GM21786 (cell line): ENCODE measurements around the gene ADGRB3.
A peak's percentile ranks its signal among the peaks of the same experiment; 100 is the strongest.
"Not testable (repeated sequence)": the region's sequence is repeated elsewhere in the genome, so short reads cannot be mapped to it uniquely, and the experiment has no call there.

Experiments
- ATAC-seq: cut with Tn5 transposase; IDR thresholded peaks from one replicate; pipeline ENCODE4 v1.9.1; 2021; ENCODE audit not compliant: unreplicated experiment

The ADGRB3 gene

GRCh38 chr6:68737061-68737460 lies 102.0 kb downstream of the ADGRB3 start:
- ATAC-seq = no peak

GRCh38 chr6:68738039-68738438 lies 103.0 kb downstream of the ADGRB3 start:
- ATAC-seq = no peak

DNA sequence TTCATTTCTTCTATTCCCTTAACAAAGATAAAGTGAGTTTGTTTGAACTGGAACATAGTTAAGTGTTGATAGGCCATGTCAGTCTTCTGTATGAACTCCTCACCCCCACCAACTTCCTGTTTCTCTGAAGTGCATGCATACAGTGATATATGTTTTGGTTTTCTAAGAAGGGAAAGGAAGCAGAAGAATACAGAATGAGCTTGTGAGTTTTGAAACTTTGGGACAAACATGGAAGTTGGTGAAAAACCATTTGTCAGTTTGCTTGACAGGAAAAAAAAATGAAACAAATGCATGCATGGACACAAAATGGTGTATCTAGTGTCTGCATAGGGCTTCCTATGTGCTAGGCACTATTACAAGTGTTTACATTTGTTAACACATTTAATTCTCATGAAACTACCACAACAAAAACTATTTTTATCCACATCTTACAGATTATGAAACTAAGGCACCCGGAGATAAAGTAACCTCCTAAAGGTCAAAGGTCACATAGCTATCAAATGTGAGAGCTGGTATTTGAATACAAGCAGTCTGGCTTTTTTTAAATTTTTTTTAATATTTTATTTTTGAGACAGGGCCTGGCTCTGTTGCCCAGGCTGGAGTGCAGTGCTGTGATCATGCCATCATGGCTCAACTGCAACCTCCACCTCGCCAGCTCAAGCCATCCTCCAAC lies 105.9 kb downstream of the ADGRB3 start:
- ATAC-seq = peak; percentile 69

DNA sequence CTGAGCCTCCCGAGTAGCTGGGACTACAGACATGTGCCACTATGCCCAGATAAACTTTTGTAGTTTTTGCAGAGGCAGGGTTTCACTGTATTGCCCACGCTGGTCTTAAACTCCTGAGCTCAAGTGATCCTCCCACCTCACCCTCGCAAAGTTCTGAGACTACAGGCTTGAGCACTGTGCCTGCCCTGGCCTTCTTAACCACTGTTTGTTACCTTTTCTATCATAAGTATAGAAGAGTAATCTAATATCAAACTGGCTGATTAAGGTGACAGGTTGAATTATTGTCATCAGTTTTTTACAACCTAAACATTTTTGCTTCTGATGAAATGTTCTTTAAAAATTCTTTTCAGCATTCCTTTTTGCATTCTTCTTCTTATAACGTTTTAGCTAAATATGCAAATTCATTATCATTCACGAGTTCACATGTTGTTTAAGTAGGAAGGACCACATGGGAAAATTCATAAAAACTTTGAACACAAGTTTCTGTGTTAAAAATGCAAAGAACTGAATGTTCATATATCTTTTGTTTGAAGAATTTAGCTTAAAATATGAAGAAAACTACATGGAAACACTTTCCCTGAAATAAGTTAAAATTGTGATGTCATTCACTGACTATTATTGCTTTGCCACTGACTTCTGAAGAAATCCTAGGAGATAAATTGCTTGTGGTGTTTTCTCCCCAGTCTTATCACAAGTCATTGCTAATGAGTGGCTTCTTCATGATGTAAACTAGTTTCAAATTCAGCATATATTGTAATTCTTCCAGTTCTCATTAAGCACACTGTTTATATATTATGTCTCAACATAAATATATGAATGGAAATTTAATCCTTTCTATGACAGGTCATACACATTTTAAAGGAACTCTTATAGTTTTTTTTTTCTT lies 106.7 kb downstream of the ADGRB3 start:
- ATAC-seq = peak; percentile 11

DNA sequence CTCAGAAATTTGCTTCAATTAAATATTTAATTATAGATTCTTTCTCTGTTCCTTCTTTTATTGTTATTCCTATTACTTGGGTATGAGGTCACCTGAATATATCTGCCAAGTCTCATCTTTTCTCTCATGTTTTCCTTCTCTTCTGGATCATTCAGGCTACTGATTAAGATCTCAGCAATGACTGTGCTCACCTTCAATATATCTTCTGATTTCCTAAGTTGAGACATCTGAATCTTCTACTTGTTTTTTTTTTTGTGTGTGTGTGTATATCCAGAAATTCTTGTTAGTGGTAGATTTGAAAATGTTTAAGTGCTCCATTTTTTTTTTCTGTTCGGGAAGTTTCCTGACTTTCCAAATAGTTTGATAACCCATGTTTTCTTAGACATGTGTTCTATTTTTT lies 108.0 kb downstream of the ADGRB3 start:
- no peak for ATAC-seq

DNA sequence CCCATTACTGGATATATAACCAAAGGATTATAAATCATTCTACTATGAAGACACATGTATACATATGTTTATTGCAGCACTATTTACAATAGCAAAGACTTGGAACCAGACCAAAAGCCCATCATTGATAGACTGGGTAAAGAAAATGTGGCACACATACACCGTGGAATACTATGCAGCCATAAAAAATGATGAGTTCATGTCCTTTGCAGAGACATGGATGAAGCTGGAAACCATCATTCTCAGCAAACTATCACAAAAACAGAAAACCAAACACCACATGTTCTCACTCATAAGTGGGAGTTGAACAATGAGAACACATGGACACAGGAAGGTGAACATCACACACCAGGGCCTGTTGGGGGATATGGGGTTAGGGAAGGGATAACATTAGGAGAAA lies 109.3 kb downstream of the ADGRB3 start:
- ATAC-seq = not testable (repeated sequence)

GRCh38 chr6:68746376-68746775 lies 111.3 kb downstream of the ADGRB3 start:
- ATAC-seq = no peak

DNA sequence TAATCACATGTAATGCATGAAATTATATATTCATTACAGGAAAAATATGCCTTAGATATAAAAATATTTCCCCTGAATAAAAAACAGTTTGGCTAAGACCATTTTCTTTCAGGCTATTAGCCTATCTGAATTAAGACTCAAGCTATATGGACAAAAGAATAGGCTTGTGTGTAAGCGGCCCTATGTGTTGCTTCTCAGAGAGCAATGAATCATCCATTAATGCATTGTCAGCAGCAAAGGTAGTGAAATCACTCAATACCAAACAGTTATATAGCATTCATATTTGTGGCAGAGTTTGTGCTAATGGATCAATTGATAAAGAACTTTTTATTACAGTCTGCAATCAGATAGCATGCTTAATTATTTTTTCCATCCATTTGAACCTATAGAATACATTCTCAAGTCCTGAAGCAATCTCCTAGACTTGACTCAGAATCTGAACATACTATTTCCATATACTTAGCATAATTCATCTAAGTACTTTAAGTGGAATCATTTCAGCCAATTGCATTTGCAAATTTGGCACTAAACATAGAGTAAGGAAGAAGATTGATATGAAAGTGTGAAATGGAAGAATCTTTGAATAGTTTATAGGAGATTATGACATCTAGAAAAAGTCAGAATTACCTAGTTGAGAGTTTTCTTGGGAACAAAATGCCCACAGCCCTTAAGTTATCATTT lies 112.2 kb downstream of the ADGRB3 start:
- no peak for ATAC-seq

DNA sequence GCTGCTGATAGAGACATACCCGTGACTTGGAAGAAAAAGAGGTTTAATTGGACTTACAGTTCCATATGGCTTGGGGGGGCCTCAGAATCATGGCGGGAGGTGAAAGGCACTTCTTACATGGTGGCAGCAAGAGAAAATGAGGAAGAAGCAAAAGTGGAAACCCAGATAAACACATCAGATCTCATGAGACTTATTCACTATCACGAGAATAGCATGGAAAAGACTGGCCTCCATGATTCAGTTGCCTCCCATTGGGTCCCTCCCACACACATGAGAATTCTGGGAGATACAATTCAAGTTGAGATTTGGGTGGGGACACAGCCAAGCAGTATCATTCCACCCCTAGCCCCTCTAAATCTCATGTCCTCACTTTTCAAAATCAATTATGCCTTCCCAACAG lies 112.8 kb downstream of the ADGRB3 start:
- not testable (repeated sequence) for ATAC-seq

DNA sequence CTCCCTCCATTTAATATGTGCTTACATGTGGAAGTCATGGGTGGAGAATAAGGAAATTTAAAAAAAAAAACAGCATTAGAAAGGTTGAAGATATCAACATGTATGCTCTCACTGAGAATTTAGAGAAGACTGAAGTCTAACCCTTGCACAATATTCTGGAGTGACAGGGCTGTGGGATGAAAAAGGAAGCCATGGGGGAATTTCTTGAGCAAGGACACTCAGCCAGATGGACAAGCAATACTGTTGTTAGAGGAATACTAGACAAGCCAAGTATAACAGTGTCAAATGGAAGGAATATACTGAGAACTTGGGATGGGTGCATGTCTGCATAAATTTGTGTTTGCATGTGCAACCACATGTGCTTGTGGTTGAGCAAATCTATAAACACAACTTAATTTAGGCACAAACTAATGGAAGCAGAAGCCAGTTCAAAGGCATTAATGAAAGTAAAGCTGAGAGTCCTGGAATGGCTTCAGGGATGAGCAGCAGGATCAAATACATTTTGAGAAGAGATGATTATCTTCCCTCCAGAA lies 119.7 kb downstream of the ADGRB3 start:
- ATAC-seq = no peak

DNA sequence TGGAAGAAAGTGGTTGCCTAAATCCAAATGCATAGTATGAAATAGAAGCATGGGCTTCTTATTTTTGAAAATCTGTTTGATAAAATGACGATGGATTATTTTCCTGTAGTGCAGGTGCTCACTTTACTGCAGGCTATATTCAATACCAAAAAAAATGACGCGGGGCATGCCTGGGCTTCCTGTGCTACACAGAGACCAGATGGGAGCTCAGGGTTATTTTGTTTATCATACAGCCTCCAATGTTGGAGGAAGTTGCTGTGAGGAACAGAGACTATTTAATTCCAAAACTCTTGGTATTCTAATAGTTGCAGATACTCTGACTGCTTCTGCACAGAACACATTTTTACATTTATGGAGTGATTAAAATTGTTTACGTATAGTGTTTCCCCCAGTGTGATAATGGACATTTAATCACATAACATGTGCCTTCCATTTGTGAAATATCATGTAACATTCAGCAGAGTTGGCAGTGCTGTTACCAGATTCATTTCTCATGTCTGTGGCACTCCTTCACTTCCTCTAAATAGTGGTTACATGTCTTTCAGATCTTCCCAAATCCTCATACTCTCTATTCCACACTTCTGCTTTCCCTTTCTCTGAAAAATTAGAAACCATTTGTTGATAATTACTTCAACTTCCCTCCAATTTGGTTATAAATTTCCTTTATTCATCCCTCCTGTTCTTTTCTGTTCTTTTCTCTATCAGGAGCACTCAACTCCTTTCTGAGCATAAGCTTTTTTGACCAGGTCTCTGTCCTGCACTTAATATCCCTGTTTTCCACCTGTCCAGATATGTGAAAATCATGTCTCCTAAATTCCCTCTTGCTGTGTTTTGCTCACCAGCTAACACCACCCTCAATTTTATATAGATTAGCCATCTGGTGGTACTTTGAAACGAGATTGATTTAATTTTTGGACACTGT lies 121.6 kb downstream of the ADGRB3 start:
- no peak for ATAC-seq

DNA sequence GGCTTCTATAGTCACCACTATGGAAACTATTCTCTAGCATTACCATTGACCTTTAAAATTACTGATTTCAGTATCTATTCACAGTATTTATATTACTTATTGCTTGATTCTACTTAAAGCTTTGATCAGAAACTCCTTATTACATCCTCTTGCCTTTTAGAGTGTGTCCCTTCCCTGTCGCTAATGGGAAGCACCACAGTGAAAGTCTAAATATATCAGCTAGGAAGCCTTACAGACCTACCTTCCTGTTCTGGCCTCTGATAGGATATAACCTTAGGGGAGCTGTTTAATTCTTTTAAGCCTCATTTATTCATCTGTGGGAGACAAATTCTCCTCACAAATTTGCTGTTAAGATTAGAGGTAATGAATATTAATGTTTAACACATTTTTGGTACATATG lies 122.7 kb downstream of the ADGRB3 start:
- ATAC-seq = no peak

DNA sequence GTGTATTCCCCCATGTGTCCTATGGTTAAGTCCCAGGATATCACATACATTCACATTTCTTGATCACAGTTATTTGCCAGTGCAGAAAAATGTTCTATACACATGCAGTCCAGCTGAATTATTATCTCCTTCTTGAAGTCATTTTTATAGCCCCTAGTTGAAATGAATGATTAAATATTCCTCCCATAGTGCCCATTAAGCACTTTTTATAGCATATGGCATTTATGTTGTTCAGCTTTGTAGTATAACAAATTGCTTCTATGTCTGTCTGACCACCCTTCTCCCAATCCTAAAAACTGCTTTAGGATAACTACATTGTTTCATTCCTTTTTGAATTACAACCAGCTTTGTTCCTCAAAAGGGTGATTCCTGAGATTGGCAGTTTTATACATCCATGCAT lies 123.5 kb downstream of the ADGRB3 start:
- ATAC-seq = no peak

DNA sequence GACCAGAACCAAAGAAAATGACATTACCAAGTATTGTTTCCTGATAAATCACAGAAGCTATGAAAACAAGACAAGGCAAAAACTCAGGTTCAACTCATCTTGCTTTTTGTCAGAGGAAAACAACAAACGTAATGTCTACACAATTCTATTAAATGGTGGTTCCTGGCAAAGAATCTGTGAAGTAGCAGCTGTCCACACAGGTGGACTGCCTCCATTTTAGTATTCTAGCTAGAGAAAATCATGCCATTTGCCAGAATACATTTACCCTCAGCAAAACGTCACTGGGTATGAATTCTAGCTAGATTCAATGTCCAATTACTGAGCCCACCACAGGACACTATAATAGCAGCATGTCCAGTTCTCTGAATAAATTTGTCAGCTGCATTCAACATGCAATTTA lies 125.4 kb downstream of the ADGRB3 start:
- no peak for ATAC-seq

GRCh38 chr6:68760941-68761676 lies 126.0 kb downstream of the ADGRB3 start:
- no peak for ATAC-seq

GRCh38 chr6:68761985-68762384 lies 126.9 kb downstream of the ADGRB3 start:
- ATAC-seq = no peak

DNA sequence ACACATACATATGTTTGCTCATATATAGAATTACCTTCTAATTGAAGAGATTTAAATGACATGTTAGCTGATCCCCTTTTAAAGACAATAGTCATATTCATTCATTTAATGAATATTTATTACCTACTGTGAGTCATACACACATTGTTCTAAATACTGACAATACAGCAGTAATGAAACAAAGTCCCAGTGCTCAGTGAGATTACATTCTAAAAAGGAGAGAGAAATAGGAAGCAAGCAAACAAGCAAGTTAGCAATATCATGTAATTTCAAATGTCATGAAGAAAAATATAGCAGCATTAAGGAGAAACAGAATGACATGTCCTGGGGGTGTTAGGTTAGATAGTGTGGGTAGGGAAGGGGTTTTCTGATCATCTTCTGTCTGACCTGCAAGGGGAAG lies 136.3 kb downstream of the ADGRB3 start:
- ATAC-seq = no peak

- ATAC-seq = no peak
Observed at GRCh38 chr6:68774843-68775242, 139.8 kb downstream of the ADGRB3 start.

GRCh38 chr6:68776354-68776753 lies 141.3 kb downstream of the ADGRB3 start:
- ATAC-seq = no peak

- ATAC-seq = no peak
Observed at GRCh38 chr6:68777956-68778355, 142.9 kb downstream of the ADGRB3 start.
